ENCODE results near the gene BCL2L15.

The BCL2L15 gene

GRCh38 chr1:113934511-113935055 is 47.2 kb upstream of the BCL2L15 start:
- Histone ChIP-seq H3K27ac (ENCODE audit: low read length) (no peak overlapping the region), H3K9me3 (replicated peaks; ENCODE audit: insufficient read depth, low read length) (no peaks in the 10 kb centered on the region), H3K4me1 (ENCODE audit: low read length) (peaks cover 26% of the 10 kb centered on the region; the same call in 1 of the 2 replicates), H3K4me3 (ENCODE audit: low read length) (no peak overlapping the region), H3F3A (ENCODE audit: insufficient read depth, low read length) (peaks cover 13% of the 10 kb centered on the region), H3K9ac (ENCODE audit: low read length) (no peak overlapping the region), H3K36me3 (replicated peaks; ENCODE audit: insufficient read depth, low read length) (no peaks in the 10 kb centered on the region), H4K20me1 (ENCODE audit: insufficient read depth, low read length) (no peaks in the 10 kb centered on the region), H3K9me2 (replicated peaks; ENCODE audit: insufficient read depth, low read length) (no peaks in the 10 kb centered on the region), H3K27me3 (replicated peaks; ENCODE audit: insufficient read depth, low read length) (no peaks in the 10 kb centered on the region), H3K79me2 (ENCODE audit: low read length) (peaks cover 100% of the 10 kb centered on the region), H3K4me2 (ENCODE audit: low read depth, low read length) (no peak overlapping the region), H2AFZ (ENCODE audit: low read length) (no peak overlapping the region)
- DNase-seq = no peak
- no peak for TF ChIP-seq EZH2phosphoT487 (IDR thresholded peaks at IDR 0.05; ENCODE audit: low read length)
- no peak for TF ChIP-seq EZH2 (optimal IDR thresholded peaks at IDR 0.05; ENCODE audit: low read depth, low read length)
- TF ChIP-seq, protein P1, sequence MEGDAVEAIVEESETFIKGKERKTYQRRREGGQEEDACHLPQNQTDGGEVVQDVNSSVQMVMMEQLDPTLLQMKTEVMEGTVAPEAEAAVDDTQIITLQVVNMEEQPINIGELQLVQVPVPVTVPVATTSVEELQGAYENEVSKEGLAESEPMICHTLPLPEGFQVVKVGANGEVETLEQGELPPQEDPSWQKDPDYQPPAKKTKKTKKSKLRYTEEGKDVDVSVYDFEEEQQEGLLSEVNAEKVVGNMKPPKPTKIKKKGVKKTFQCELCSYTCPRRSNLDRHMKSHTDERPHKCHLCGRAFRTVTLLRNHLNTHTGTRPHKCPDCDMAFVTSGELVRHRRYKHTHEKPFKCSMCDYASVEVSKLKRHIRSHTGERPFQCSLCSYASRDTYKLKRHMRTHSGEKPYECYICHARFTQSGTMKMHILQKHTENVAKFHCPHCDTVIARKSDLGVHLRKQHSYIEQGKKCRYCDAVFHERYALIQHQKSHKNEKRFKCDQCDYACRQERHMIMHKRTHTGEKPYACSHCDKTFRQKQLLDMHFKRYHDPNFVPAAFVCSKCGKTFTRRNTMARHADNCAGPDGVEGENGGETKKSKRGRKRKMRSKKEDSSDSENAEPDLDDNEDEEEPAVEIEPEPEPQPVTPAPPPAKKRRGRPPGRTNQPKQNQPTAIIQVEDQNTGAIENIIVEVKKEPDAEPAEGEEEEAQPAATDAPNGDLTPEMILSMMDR (IDR thresholded peaks at IDR 0.05; ENCODE audit: low read length) = no peak

GRCh38 chr1:113934006-113934405 is 46.6 kb upstream of the BCL2L15 start:
- TF ChIP-seq EZH2phosphoT487 (IDR thresholded peaks at IDR 0.05; ENCODE audit: low read length) (no peak), EZH2 (optimal IDR thresholded peaks at IDR 0.05; ENCODE audit: low read depth, low read length) (no peak)
- TF ChIP-seq, protein P1 (IDR thresholded peaks at IDR 0.05; ENCODE audit: low read length) = no peak
- H3K4me2 ChIP-seq (ENCODE audit: low read depth, low read length) = no peak overlapping the region
- no peaks in the 10 kb centered on the region for H3K36me3 ChIP-seq (replicated peaks; ENCODE audit: insufficient read depth, low read length)
- no peak overlapping the region for H3K4me3 ChIP-seq (ENCODE audit: low read length)
- peaks cover 94% of the 10 kb centered on the region for H3K79me2 ChIP-seq (ENCODE audit: low read length)
- H3K9me3 ChIP-seq (replicated peaks; ENCODE audit: insufficient read depth, low read length) = no peaks in the 10 kb centered on the region
- H2AFZ ChIP-seq (ENCODE audit: low read length) = no peak overlapping the region
- no peak overlapping the region for H3K27ac ChIP-seq (ENCODE audit: low read length)
- H3K9me2 ChIP-seq (replicated peaks; ENCODE audit: insufficient read depth, low read length) = no peaks in the 10 kb centered on the region
- H4K20me1 ChIP-seq (ENCODE audit: insufficient read depth, low read length) = no peaks in the 10 kb centered on the region
- H3F3A ChIP-seq (ENCODE audit: insufficient read depth, low read length) = peaks cover 12% of the 10 kb centered on the region; the same call in 1 of the 2 replicates
- no peaks in the 10 kb centered on the region for H3K27me3 ChIP-seq (replicated peaks; ENCODE audit: insufficient read depth, low read length)
- H3K9ac ChIP-seq (ENCODE audit: low read length) = no peak overlapping the region
- DNase-seq = no peak
- peaks cover 26% of the 10 kb centered on the region; the same call in 1 of the 2 replicates for H3K4me1 ChIP-seq (ENCODE audit: low read length)

- Histone ChIP-seq H2AFZ (ENCODE audit: low read length) (no peak overlapping the region), H3K27ac (ENCODE audit: low read length) (peak overlapping the region; percentile 89), H3K27me3 (replicated peaks; ENCODE audit: insufficient read depth, low read length) (no peaks in the 10 kb centered on the region), H3K4me1 (ENCODE audit: low read length) (peaks cover 11% of the 10 kb centered on the region; the same call in 1 of the 2 replicates), H3K4me3 (ENCODE audit: low read length) (peak overlapping the region; percentile 88), H4K20me1 (ENCODE audit: insufficient read depth, low read length) (no peaks in the 10 kb centered on the region), H3F3A (ENCODE audit: insufficient read depth, low read length) (peaks cover 16% of the 10 kb centered on the region; the same call in 1 of the 2 replicates), H3K9ac (ENCODE audit: low read length) (peak overlapping the region; percentile 96), H3K4me2 (ENCODE audit: low read depth, low read length) (peak overlapping the region; percentile 67), H3K36me3 (replicated peaks; ENCODE audit: insufficient read depth, low read length) (no peaks in the 10 kb centered on the region), H3K79me2 (ENCODE audit: low read length) (peaks cover 68% of the 10 kb centered on the region), H3K9me3 (replicated peaks; ENCODE audit: insufficient read depth, low read length) (no peaks in the 10 kb centered on the region), H3K9me2 (replicated peaks; ENCODE audit: insufficient read depth, low read length) (no peaks in the 10 kb centered on the region)
- TF ChIP-seq, protein P1 (IDR thresholded peaks at IDR 0.05; ENCODE audit: low read length) = no peak
- TF ChIP-seq EZH2phosphoT487 (IDR thresholded peaks at IDR 0.05; ENCODE audit: low read length) (no peak), EZH2 (optimal IDR thresholded peaks at IDR 0.05; ENCODE audit: low read depth, low read length) (no peak)
- DNase-seq = peak; percentile 36
These were observed 44.1 kb upstream of the BCL2L15 start for GRCh38 chr1:113931451-113931851.

Data from MM.1S (cell line).